ENCODE measurements around the gene ZFP36L2. TPM values are rescaled to one million over a fixed set of nuclear protein-coding genes. Genes with fewer than 3 reads are reported as not detected.

Gene ZFP36L2
- total and polyA plus RNA-seq, 2 donors (not counting 1 experiment from before 2014, with no cell fraction given) = 94.9 to 482 TPM

DNA sequence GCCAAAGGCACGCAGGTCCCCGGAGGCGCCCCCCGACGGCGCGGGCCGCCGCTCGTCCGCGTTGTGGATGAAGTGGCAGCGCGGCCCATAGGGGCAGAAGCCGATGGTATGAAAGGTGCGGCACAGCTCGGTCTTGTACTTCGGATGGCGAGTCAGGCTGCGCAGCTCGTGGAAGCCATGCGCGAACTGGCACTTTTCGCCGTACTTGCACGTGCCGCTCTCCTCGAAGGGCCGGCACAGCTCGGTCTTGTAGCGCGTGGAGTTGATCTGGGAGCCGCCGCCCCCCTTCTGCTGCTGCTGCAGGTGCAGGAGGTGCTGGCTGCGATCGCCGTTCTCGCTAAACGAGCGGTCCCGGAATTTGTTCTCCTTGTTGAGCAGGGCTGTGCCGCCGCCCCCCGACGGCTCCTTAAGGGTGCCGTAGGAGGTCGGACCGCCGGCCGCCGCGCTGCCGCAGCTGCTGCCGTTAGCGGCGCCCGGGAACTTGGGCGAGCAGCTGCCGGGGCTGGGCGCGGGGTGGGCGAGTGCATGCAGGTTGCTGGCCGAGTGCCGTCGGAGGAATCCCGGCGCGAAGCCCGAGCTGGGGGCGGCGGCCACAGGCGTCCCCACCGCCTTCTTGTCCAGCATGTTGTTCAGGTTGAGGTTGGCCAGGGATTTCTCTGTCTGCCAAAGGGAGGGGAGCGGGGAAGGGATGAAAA, 1.2 kb downstream of the ZFP36L2 start:
- H3K4me1 ChIP-seq (ENCODE audit: control insufficient read depth in 2 of 2, insufficient read depth in 2 of 2, low read length in 2 of 2) = peaks cover 49 to 57% of the 10 kb centered on the region in 2 donors
- H3K4me3 Mint-ChIP-seq = peak overlapping the region; percentile 98
- under 1% methylated on average over 73 of the region's 74 CpGs for WGBS (ENCODE audit: insufficient coverage)
- H3K36me3 ChIP-seq (replicated peaks in 1 of 2; ENCODE audit: control extremely low read depth in 1 of 2, control insufficient read depth in 1 of 2, extremely low read depth in 1 of 2, insufficient read depth in 2 of 2, low read length in 1 of 2) = peaks cover 0 to 33% of the 10 kb centered on the region in 2 experiments
- ATAC-seq (ENCODE audit: low read depth) (no peak), DNase-seq (peak; percentile 87)
- CTCF ChIA-PET = interaction anchor here (0.7 to 21.8 kb wide), 8 partner anchors 9 to 278 kb away, joined by 3 to 650 read pairs (median 8); no protein-coding TSS in a partner anchor
- TF ChIP-seq EZH2 (IDR thresholded peaks at IDR 0.05; ENCODE audit: borderline replicate concordance, insufficient read depth, low read depth, low read length, poor library complexity, severe bottlenecking) = no peak
- TF ChIP-seq, protein P1, sequence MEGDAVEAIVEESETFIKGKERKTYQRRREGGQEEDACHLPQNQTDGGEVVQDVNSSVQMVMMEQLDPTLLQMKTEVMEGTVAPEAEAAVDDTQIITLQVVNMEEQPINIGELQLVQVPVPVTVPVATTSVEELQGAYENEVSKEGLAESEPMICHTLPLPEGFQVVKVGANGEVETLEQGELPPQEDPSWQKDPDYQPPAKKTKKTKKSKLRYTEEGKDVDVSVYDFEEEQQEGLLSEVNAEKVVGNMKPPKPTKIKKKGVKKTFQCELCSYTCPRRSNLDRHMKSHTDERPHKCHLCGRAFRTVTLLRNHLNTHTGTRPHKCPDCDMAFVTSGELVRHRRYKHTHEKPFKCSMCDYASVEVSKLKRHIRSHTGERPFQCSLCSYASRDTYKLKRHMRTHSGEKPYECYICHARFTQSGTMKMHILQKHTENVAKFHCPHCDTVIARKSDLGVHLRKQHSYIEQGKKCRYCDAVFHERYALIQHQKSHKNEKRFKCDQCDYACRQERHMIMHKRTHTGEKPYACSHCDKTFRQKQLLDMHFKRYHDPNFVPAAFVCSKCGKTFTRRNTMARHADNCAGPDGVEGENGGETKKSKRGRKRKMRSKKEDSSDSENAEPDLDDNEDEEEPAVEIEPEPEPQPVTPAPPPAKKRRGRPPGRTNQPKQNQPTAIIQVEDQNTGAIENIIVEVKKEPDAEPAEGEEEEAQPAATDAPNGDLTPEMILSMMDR (IDR thresholded peaks at IDR 0.05) = no peak
- no peak overlapping the region for H2AFZ ChIP-seq (ENCODE audit: insufficient read depth, low read depth, low read length, poor library complexity, severe bottlenecking)
- H3K4me3 ChIP-seq (ENCODE audit: control extremely low read depth in 1 of 5, extremely low read depth in 1 of 5, insufficient read depth in 1 of 5, low read depth in 2 of 5, low read length in 4 of 5) = peak overlapping the region; percentile 76 to 98 (median 90)
- H3K27me3 ChIP-seq (replicated peaks in 1 of 4; ENCODE audit: control extremely low read depth in 1 of 4, control insufficient read depth in 3 of 4, insufficient read depth in 4 of 4, low read length in 3 of 4) = no peaks in the 10 kb centered on the region
- POLR2A ChIA-PET = interaction anchor here (0.6 to 13.4 kb wide), 8 partner anchors 15 to 277 kb away, joined by 4 to 561 read pairs (median 8); no protein-coding TSS in a partner anchor
- no peaks in the 10 kb centered on the region for H3K27me3 Mint-ChIP-seq
- H3K9me3 Mint-ChIP-seq (ENCODE audit: insufficient read depth) = no peaks in the 10 kb centered on the region
- H3K9ac ChIP-seq (ENCODE audit: low read length) = peak overlapping the region; percentile 86
- peaks cover 89% of the 10 kb centered on the region for H3K79me2 ChIP-seq (ENCODE audit: control insufficient read depth, insufficient read depth, low read length)
- H3K27ac ChIP-seq (ENCODE audit: low read length in 2 of 2) = peak overlapping the region; percentile 90 to 93
- H3K9me3 ChIP-seq (ENCODE audit: control extremely low read depth in 1 of 3, control insufficient read depth in 2 of 3, insufficient read depth in 1 of 3, low read length in 2 of 3) = no peaks in the 10 kb centered on the region
- H3K27ac Mint-ChIP-seq = peak overlapping the region; percentile 97
- intact Hi-C loops (cut with micrococcal nuclease) = loop anchor here (5.0 kb wide), 2 partner anchors 317 to 413 kb away; no protein-coding TSS in a partner anchor
- H4K20me1 ChIP-seq (ENCODE audit: control insufficient read depth, insufficient read depth, low read length, poor library complexity, severe bottlenecking) = peaks cover 34% of the 10 kb centered on the region
- H3K4me1 Mint-ChIP-seq = peaks cover 52% of the 10 kb centered on the region
- peak overlapping the region; percentile 85 for H3K4me2 ChIP-seq (replicated peaks; ENCODE audit: low read depth, low read length, poor library complexity, severe bottlenecking)
